ENCODE measurements around the gene DOCK3.
A peak's percentile ranks its signal among the peaks of the same experiment; 100 is the strongest.

DOCK3 gene

GRCh38 chr3:51391075-51391565, 716.4 kb downstream of the DOCK3 start, which contains the start of gene RBM15B:
Gene RBM15B, plus strand, starts transcription at chr3:51391285. Its CDS starts 115 bp downstream, at chr3:51391400.
- DNase-seq, result peak; percentile 98

DNA sequence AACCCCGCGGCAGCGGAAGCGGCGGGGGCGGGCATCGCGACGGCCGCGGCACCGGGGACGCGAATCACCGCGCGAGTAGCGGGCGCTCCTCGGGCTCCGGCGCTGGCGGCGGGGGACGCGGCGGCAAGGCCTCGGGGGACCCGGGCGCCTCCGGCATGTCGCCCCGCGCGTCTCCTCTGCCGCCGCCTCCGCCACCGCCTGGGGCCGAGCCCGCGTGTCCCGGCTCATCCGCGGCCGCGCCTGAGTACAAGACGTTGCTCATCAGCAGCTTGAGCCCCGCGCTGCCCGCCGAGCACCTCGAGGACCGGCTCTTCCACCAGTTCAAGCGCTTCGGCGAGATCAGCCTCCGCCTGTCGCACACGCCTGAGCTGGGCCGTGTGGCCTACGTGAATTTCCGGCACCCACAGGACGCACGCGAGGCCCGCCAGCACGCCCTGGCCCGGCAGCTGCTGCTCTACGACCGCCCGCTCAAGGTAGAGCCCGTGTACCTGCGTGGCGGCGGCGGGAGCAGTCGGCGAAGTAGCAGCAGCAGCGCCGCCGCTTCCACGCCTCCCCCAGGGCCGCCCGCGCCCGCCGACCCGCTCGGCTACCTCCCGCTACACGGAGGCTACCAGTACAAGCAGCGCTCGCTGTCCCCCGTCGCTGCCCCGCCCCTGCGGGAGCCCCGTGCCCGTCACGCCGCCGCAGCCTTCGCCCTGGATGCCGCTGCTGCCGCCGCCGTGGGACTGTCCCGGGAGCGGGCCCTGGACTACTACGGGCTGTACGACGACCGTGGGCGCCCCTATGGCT, 717.0 kb downstream of the DOCK3 start:
- peak; percentile 58 for DNase-seq

GRCh38 chr3:51392355-51393133, 717.8 kb downstream of the DOCK3 start:
- no peak for DNase-seq

DNA sequence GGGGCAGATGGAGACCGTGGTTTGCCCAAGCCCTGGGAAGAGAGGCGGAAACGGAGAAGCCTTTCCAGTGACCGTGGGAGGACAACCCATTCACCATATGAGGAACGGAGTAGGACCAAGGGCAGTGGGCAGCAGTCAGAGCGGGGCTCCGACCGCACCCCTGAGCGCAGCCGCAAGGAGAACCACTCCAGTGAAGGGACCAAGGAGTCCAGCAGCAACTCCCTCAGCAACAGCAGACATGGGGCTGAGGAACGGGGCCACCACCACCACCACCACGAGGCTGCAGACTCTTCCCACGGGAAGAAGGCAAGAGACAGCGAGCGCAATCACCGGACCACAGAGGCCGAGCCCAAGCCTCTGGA, 718.4 kb downstream of the DOCK3 start:
- DNase-seq, result no peak

DNA sequence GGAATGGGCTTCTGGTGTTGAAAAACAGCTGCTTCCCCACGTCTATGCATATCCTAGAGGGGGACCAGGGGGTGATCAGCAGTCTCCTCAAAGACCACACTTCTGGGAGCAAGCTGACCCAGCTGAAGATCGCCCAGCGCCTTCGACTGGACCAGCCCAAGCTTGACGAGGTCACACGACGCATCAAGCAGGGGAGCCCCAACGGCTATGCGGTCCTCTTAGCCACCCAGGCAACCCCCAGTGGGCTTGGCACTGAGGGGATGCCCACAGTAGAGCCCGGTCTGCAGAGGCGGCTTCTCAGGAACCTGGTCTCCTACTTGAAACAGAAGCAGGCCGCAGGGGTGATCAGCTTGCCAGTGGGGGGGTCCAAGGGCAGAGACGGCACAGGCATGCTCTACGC, 718.8 kb downstream of the DOCK3 start:
- DNase-seq, result no peak

GRCh38 chr3:51394541-51394940, 719.8 kb downstream of the DOCK3 start:
- no peak for DNase-seq

GRCh38 chr3:51395493-51396213, 720.9 kb downstream of the DOCK3 start:
- DNase-seq, result no peak

DNA sequence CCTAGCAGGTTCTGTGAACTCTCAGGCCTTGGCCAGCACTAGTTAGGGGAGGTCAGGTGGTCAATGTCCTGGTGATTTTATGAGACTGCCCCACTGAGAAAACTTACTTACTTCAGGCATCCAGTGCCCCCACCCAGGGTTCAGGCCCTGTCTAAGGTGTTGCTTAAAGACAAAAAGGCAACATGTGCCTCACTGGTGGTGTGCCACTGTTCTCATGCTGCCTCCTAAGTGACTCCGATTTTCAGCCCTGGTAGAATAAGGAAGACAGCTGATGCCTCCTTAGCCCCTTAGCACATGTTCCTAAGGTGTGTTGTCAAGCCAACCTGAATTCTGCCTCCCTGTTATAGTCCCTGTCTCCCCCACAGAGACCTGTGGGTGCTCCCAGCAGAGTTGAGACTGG, 721.7 kb downstream of the DOCK3 start:
- no peak for DNase-seq

- DNase-seq, result no peak
Observed at GRCh38 chr3:51397392-51397791, 722.7 kb downstream of the DOCK3 start.

DNA sequence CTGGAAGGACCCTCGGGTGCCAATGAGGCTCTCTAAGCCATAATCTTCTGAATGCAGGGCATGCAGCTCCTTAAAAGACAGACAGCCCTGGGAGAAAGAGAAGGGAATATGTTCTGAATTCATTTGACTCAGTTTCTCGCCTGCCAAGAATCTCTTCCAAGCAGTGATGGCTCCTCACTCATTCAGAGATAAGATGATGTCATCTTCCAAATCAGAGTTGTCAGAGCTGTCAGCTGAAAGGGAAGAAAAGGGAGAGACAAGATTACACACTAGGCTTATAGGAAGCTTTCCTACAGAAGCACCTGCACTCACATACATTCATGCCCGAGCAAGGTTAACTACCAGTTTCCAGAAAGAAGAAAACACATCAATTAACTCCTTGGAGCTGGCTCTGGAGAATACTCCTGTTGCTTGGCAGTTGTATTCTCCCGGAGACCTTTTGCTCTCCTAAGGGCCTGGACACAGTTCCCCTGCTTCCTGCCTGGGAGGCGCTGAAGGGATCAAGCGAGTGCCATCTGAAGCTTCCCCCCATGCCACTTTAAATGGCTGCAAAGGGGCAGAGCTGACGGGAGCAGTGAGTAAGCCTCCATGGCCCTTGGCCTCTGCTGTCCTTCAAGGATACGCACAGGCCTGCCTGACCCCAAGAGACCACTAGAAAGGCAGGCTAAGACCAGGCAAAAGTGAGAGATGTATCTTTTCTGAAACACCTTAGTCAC, 724.0 kb downstream of the DOCK3 start:
- DNase-seq, result no peak

- no peak for DNase-seq
Observed at GRCh38 chr3:51400166-51400565, 725.4 kb downstream of the DOCK3 start.

GRCh38 chr3:51401735-51402134, 727.0 kb downstream of the DOCK3 start:
- peak; percentile 66 for DNase-seq

DNA sequence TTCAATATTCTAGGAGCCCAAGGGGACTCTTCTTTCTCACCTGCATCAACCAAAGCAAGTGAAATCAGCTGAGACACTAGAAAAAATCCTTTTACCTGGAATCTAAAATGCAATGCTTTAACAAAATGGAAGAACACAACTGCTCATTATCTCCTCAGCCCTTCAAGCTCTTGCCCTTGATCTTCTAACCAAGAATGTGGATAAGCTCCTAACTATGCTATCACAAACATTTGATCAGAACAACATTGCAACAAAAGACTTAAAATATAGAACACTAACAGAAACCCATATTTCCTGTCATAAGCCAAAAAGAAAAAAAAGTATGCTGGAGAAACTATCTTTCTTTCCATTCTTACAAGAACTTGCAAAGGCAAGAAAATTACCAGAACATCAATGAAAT, 728.9 kb downstream of the DOCK3 start:
- no peak for DNase-seq

DNA sequence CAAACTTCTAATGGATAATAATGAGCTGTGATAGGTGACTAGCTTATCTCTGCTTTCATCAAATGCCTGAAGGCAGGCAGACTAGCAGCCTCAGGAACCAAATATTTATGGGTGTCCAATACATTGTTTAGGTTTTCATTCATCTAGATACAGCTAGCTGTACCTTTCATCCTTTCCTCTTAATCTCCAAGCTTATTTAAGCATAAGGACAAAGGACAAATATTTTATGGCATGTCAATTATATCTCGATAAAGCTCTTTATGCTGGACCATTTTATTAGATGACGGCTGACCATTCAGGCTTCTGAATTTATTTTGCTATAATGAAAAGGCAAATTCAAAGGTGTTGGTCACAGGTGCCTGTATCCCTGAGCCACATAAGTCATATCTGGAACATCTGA, 733.3 kb downstream of the DOCK3 start:
- no peak for DNase-seq

DNA sequence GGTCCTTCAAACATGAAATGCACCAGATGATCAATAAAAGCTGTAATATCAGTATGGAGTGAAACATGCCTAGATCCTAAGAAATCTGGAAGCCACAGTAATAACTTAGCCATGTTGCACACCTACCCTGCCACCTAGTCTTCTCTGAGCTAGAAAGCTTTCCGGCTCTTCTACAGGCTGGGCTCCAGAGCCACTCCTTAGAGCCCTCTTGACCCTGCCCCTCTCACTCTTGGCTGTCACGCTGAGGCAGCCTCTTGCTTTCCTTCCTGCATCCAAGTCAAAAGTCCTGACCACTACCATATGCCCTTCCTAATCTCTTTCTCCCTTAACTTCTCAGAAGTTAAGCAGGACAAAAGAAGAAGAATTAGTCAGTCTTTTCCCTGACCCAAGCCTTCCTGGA, 734.1 kb downstream of the DOCK3 start:
- DNase-seq, result no peak

DNA sequence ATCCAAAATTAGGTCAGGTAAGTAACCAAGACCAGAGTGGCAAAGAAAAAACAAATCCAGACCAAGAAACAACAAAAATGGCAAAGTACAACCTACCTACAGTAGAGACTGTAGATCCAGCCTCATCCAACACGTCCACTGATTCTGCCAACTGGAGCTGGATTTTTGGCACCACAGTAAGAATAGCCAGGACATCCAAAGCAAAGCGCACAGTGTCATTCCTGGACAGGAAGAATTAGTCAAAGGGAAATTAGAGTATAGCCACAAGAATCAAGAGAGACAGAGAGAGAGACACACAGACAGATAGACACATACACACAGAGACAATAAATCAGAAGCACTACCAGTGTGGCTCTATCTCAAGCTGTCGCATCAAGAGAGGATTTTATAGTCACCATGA, 747.5 kb downstream of the DOCK3 start:
- no peak for DNase-seq

DNA sequence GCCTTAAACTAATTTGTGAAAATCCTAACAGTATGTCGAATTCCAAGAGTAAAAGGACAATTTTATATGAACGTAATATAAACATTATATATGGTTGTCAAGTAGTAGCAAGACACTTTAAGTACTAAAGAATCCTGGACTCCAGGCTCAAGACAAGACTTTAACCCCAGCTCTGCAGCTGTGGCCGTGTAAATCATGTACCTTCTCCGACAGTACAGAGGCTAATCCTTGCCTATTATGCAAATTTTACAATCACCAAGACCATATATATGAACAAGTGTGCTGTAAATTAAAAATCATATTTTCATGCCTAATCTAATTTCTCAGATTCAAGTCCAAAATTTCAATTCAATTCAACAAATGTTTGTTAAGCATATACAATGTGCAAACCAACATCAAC, 752.2 kb downstream of the DOCK3 start:
- DNase-seq, result no peak

- DNase-seq, result no peak
Observed at GRCh38 chr3:51429138-51429537, 754.4 kb downstream of the DOCK3 start.

Measured in hematopoietic multipotent progenitor cell treated with erythropoietin and hydrocortisone succinate and interleukin-3 and kit ligand, for 4 days (in vitro differentiated cells).